Left lung (tissue), 10 donors: Measurements from ENCODE around the gene ACP1. TPM values are rescaled to one million over a fixed set of nuclear protein-coding genes. Genes with fewer than 3 reads are reported as not detected.
A peak's percentile ranks its signal among the peaks of the same experiment; 100 is the strongest.

Source experiments
- ATAC-seq: fragments of 200-7000 bp; cut with Tn5 transposase; one replicate; pipeline ENCODE4 v1.9.1; 2020; ENCODE audit warnings: moderate library complexity
- DNase-seq, 4 donors: peaks; one replicate each; pipeline ENCODE4 v3.0.0-alpha.2; 2013 to 2020
- H3K27ac ChIP-seq, 2 donors: fragments of 200-600 bp; sonication (generic) in 1 of 2; one replicate each; pipeline versions ENCODE4 v1.5.0 to v1.8.0; 2020 to 2021
- H3K27me3 ChIP-seq, 2 donors: fragments of 200-600 bp; sonication (generic) in 1 of 2; one replicate each; pipeline versions ENCODE4 v1.5.0 to v1.8.0; 2020 to 2021
- H3K36me3 ChIP-seq, 2 donors: fragments of 200-600 bp; sonication (generic) in 1 of 2; one replicate each; pipeline versions ENCODE4 v1.5.0 to v1.8.0; 2020 to 2021
- H3K4me1 ChIP-seq, 2 donors: fragments of 200-600 bp; one replicate each; pipeline ENCODE4 v1.8.0; 2021
- H3K4me3 ChIP-seq, 2 donors: fragments of 200-600 bp; sonication (generic) in 1 of 2; one replicate each; pipeline versions ENCODE4 v1.5.0 to v1.8.0; 2020 to 2021; ENCODE audit warnings: mild to moderate bottlenecking in 1 of 2
- H3K9me3 ChIP-seq, 2 donors: fragments of 200-600 bp; sonication (generic) in 1 of 2; one replicate each; pipeline versions ENCODE4 v1.5.0 to v1.8.0; 2020 to 2021
- CTCF ChIP-seq, 2 donors: fragments of 200-600 bp; sonication (generic) in 1 of 2; IDR thresholded peaks; one replicate each; pipeline versions ENCODE4 v1.5.0 to v1.8.0; 2021; ENCODE audit warnings: antibody characterized with exemption in 2 of 2
- intact Hi-C, 2 donors: fragments of 100-400 bp; cut with DNase I; formaldehyde crosslinking; loops; one replicate each; pipeline versions ENCODE4 v1.11.2 to v1.14.2; 2022
- polyA plus RNA-seq, 6 donors: library from polyadenylated mRNA; unstranded; fragments of 120-200 nt; gene quantifications; one replicate each; pipeline ENCODE4 v1.2.1, GENCODE V29; 2013; ENCODE audit not compliant: insufficient read length in 6 of 6
- total RNA-seq, 2 donors: library from RNA; stranded (reverse); fragmentation: NEBNext Ultra II Directional; extraction: Animal tissue kit (Norgen Biotek cat#: 25700); gene quantifications; one replicate each; pipeline ENCODE4 v1.2.1, GENCODE V29; 2021
- donor health status: DM: no; HTN: yes; CAD: no.
- donor health status: DM: no; HTN: no; CAD: no.

Gene ACP1
- total and polyA plus RNA-seq, 8 donors, result 76.5 to 162 (median 144) TPM

- ATAC-seq (no peak), DNase-seq (no peak)
- no peak for TF ChIP-seq CTCF (IDR thresholded peaks at IDR 0.05)
- Histone ChIP-seq H3K9me3 (no peaks in the 10 kb centered on the region), H3K27me3 (peaks cover 4 to 63% of the 10 kb centered on the region in 2 donors), H3K36me3 (peaks cover 0 to 23% of the 10 kb centered on the region in 2 donors), H3K27ac (no peak overlapping the region), H3K4me1 (peaks cover 2 to 34% of the 10 kb centered on the region in 2 donors), H3K4me3 (no peak overlapping the region)
- intact Hi-C loops, result no loop called here
These were observed 21.3 kb downstream of the ACP1 start for GRCh38 chr2:286035-286434.

GRCh38 chr2:286774-287392, 22.1 kb downstream of the ACP1 start:
- DNase-seq (no peak), ATAC-seq (no peak)
- no peak for TF ChIP-seq CTCF (IDR thresholded peaks at IDR 0.05)
- Histone ChIP-seq H3K9me3 (no peaks in the 10 kb centered on the region), H3K27ac (no peak overlapping the region), H3K27me3 (peaks cover 4 to 72% of the 10 kb centered on the region in 2 donors), H3K4me3 (peak overlapping the region; percentile 36 to 50), H3K4me1 (peaks cover 2 to 34% of the 10 kb centered on the region in 2 donors), H3K36me3 (peaks cover 0 to 14% of the 10 kb centered on the region in 2 donors)
- intact Hi-C loops, result no loop called here

- peak overlapping the region; percentile 36 to 50 for H3K4me3 ChIP-seq
- peaks cover 2 to 34% of the 10 kb centered on the region in 2 donors for H3K4me1 ChIP-seq
- intact Hi-C loops, result no loop called here
- H3K27me3 ChIP-seq, result peaks cover 4 to 76% of the 10 kb centered on the region in 2 donors
- no peaks in the 10 kb centered on the region for H3K9me3 ChIP-seq
- ATAC-seq (peak; percentile 69), DNase-seq (peak in 2 of 4 donors; percentile 59 to 80)
- H3K27ac ChIP-seq, result no peak overlapping the region
- no peak for TF ChIP-seq CTCF (IDR thresholded peaks at IDR 0.05)
- peaks cover 0 to 8% of the 10 kb centered on the region in 2 donors for H3K36me3 ChIP-seq
These were observed 22.7 kb downstream of the ACP1 start for GRCh38 chr2:287471-287885.

GRCh38 chr2:287911-288757, 23.4 kb downstream of the ACP1 start, which contains the start of gene ALKAL2:
TSS of gene ALKAL2 (minus strand) at chr2:288091. CDS start at chr2:287835, 256 bp downstream.
- Histone ChIP-seq H3K9me3 (no peaks in the 10 kb centered on the region), H3K4me3 (peak within 1 kb of the TSS; percentile 36 to 50), H3K4me1 (peaks cover 2 to 34% of the 10 kb centered on the region in 2 donors), H3K27ac (no peak within 1 kb of the TSS), H3K27me3 (peaks cover 4 to 76% of the 10 kb centered on the region in 2 donors), H3K36me3 (peaks cover 0 to 2% of the 10 kb centered on the region in 2 donors)
- no peak for TF ChIP-seq CTCF (IDR thresholded peaks at IDR 0.05)
- intact Hi-C loops, result no loop called here
- peak; percentile 19 for ATAC-seq
- DNase-seq, result peak in 1 of 4 donors; percentile 73
